Esophagus (tissue), 2 donors: ENCODE data around the gene AVPI1. TPM values are rescaled to one million over a fixed set of nuclear protein-coding genes. Genes with fewer than 3 reads are reported as not detected.

Source experiments
- H3K27ac ChIP-seq, 2 donors: one replicate each; pipeline ENCODE4 v1.5.1; 2013; ENCODE audit warnings: low read depth in 2 of 2, mild to moderate bottlenecking in 2 of 2, inconsistent platforms in 1 of 2, low read length in 1 of 2, moderate library complexity in 1 of 2
- H3K27me3 ChIP-seq, 2 donors: one replicate each; pipeline ENCODE4 v1.6.1; 2013; ENCODE audit warnings: low read length in 2 of 2, control low read depth in 1 of 2, mild to moderate bottlenecking in 1 of 2; ENCODE audit not compliant: insufficient read depth in 2 of 2, control insufficient read depth in 1 of 2
- H3K36me3 ChIP-seq, 2 donors: one replicate each; pipeline ENCODE4 v1.6.1; 2013; ENCODE audit warnings: low read length in 1 of 2; ENCODE audit not compliant: control insufficient read depth in 2 of 2, insufficient read depth in 2 of 2
- H3K4me1 ChIP-seq, 2 donors: one replicate each; pipeline ENCODE4 v1.6.1; 2013; ENCODE audit warnings: low read length in 1 of 2; ENCODE audit not compliant: control insufficient read depth in 2 of 2, insufficient read depth in 2 of 2
- H3K4me3 ChIP-seq, 2 donors: one replicate each; pipeline ENCODE4 v1.5.1; 2013; ENCODE audit warnings: low read length in 2 of 2, mild to moderate bottlenecking in 2 of 2, low read depth in 1 of 2, moderate library complexity in 1 of 2
- H3K9me3 ChIP-seq, 2 donors: one replicate each; pipeline ENCODE4 v1.6.1; 2013; ENCODE audit warnings: mild to moderate bottlenecking in 2 of 2, low read depth in 1 of 2, low read length in 1 of 2, moderate library complexity in 1 of 2; ENCODE audit not compliant: control insufficient read depth in 2 of 2, insufficient read depth in 1 of 2
- WGBS, 2 donors: extraction: QIAGEN DNeasy Blood & Tissue Kit; methylation state at CpG; one replicate each; pipeline ENCODE4 v1.1.7; 2013; 5-methylcytosine and 5-hydroxymethylcytosine counted together
- polyA plus RNA-seq, 2 donors: library from polyadenylated mRNA; stranded (reverse); fragments of 200-250 nt; gene quantifications; one replicate each; pipeline ENCODE4 v1.2.3, GENCODE V29; 2013
- donor health status: healthy with polysubstance abuse.
- donor health status: Bipolar disorder and iron deficiency.

Gene AVPI1
- polyA plus RNA-seq, 2 donors: 9.8 to 15.3 TPM

DNA sequence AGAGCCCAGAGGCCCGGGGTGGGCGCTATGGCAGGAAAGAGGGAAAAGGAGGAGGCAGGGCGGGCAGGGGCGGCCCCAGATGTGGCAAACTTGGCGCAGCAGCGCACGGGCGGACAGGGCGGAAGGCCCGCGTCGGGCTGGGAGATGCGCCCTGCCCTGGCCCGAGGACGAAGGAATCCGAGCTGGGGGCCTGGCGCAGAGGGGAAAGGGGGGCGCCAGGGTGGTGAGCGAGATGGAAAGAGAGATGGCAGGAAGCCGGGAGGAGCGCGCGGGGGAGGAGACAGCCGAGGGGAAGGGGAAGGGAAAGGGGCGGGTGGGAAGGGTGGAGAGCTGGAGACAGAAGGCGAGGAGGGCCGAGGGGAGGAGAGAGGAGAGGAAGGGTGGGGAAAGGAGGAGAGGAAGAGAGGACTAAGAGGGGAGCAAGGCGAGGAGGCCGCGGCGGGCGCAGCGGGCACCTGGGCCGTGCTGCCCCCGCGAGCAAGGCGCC is 26.3 kb upstream of the AVPI1 start, which contains the start of gene MARVELD1:
Gene MARVELD1, plus strand, starts transcription at position 392 of the 487 bp plus-strand sequence. CDS start 147 bp downstream, outside the sequence.
- Histone ChIP-seq H3K27ac (peak within 1 kb of the TSS; percentile 94 to 98), H3K9me3 (no peaks in the 10 kb centered on the region), H3K4me1 (peaks cover 2 to 14% of the 10 kb centered on the region in 2 donors), H3K36me3 (no peaks in the 10 kb centered on the region), H3K27me3 (no peaks in the 10 kb centered on the region), H3K4me3 (peak within 1 kb of the TSS; percentile 52 to 62)
- WGBS, 2 donors: 2 to 3% methylated on average over 24 to 37 of the region's 37 CpGs

DNA sequence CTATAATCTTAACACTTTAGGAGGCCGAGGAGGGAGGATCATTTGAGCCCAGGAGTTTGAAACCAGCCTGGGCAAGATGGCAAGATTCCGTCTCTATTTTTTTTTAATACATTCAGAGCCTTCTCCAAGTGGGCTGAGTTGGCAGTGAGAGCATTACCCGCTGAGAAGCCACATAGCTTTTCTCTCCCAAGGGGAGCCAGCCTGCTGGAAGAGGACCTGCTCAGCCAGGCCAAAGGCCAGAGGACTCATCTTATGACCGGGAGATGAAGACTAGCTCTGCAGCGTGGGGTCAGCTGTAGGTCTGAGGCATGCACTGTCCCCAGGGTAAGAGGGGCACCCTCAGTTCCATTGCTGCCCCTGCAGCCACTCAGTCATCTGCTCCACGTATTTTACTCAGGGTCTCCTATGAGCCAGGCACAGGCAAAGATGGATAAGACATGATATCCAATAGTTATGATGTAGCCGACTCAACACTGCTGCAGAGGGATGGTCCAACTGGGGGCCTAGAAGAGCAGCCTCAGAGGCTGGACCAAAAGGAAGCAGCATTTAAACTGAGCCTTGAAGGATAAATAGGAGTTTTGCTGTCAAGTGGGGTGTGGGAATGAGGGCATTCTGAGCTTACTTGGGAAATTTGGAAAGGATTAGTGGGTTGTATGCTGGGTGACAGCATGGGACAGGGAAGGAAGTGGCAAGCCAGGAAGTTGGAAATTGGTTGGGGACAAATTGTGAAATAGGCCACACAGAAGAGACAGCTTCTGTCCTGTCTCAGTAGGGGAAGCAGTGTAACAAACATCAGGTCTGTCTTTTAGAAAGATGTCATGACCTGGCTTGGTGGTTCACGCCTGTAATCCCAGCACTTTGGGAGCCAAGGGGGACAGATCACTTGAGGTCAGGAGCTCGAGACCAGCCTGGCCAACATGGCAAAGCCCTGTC is 24.9 kb upstream of the AVPI1 start:
- Histone ChIP-seq H3K27me3 (no peaks in the 10 kb centered on the region), H3K27ac (peak overlapping the region; percentile 27 to 94), H3K4me3 (no peak overlapping the region), H3K4me1 (peaks cover 0 to 6% of the 10 kb centered on the region in 2 donors), H3K9me3 (no peaks in the 10 kb centered on the region), H3K36me3 (no peaks in the 10 kb centered on the region)
- 81 to 83% methylated on average over 9 of the region's 9 CpGs for WGBS, 2 donors

DNA sequence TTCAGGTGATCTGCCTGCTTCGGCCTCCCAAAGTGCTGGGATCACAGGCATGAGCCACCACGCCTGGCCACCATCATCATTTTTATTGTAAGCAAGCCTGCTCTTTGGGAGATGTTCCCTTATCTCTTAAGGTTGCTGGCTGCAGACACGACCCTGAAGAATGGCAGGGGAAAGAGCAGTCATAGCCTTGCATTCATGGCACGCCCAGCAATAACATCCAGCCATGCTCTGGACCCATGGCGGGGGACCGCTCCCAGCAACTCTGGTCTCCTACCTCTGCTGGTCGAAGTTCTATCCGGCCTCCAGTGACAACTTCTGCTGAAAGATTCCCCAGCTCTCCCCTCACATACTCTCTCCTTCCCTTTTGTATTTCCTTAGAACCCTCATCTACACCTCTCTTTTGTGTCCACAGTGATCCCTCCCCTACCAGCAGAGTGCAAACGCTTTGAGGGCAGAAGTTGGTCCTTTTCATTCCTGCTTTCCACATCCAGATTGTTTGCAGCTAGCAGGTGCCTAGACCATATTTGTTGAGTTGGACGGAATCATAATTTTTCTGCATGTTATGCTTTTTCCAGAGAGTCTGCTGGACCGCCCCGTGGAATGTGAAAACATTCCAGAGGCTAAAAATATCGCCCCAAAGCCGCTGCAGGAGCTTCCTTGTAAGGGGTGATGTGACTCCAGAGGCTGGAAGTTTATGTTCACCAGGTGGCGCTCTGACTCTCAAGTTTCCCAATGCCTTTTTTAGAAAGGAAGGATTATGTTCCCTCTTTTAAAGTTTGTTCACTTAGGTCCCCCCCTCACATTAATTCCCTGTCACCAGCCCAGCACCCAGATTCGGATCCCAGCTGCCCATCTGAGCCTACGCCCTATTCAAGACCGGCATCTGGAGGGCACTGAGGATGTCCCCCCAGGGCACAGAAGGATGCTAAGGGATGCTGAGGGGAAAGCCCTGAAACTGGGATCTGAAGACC is 22.2 kb upstream of the AVPI1 start:
- Histone ChIP-seq H3K27me3 (no peaks in the 10 kb centered on the region), H3K4me3 (no peak overlapping the region), H3K9me3 (no peaks in the 10 kb centered on the region), H3K27ac (peak overlapping the region; percentile 63 to 70), H3K4me1 (peaks cover 0 to 2% of the 10 kb centered on the region in 2 donors), H3K36me3 (no peaks in the 10 kb centered on the region)
- 35 to 37% methylated on average over 18 of the region's 18 CpGs for WGBS, 2 donors

DNA sequence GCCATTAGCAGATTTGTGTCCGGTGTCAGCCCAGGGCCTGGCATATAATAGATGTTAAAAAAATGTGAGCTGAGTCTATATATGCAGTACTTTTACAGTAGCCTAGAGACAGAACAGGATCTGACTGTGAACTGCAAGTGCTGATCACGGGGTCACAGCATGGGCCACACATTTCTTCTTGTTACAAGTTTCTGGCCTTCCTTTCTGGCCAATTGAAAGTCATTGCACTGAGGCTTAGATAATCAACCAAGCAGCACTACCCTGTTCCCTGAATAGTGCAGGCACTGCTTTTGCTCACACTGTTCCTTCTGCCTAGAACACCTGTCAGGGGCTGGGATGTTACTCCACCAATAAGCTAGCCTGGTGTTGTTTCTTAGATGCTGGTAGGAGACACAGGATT is 21.1 kb upstream of the AVPI1 start:
- Histone ChIP-seq H3K4me3 (no peak overlapping the region), H3K36me3 (no peaks in the 10 kb centered on the region), H3K4me1 (no peaks in the 10 kb centered on the region), H3K27ac (peak overlapping the region in 1 of 2 donors; percentile 29), H3K27me3 (no peaks in the 10 kb centered on the region), H3K9me3 (no peaks in the 10 kb centered on the region)
- WGBS, 2 donors: 71 to 79% methylated on average over 2 of the region's 2 CpGs

DNA sequence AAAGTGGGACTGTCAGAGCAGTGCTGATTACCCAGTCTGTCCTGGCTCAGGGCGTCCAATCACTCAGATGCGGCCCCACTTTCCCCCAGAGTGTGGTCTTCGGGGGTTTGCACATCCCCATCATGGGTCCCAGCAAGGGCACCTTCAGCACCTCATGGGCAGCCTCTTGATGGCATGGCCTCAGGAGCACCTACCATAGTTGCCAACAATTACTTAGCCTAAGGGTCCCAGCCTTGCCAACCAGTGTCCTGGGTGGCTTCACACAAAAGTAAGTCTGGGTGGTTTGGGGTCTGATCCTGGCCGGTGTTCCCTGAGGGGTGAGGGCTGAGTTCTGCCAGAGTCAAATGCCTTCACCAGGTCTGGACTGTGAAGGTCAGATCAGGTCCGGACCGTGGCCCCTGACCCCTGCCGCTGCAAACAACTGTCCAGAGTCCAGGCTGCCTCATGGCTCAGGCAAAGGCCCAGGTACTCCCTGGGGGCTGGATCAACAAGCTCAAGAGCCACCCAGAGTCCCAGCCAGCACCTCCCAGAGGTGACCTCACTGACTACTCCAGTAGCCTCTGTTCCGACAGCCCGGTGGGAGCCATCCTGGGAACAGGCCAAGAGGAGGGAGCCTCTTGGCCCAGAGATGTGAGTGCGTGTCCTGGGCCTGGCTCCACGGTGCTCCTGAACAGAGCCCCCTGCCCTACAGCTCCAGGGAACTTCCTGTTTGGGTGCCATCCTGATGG is 20.3 kb upstream of the AVPI1 start:
- H3K36me3 ChIP-seq: no peaks in the 10 kb centered on the region
- 81% methylated on average over 11 of the region's 11 CpGs for WGBS, 2 donors
- no peaks in the 10 kb centered on the region for H3K27me3 ChIP-seq
- H3K4me3 ChIP-seq: no peak overlapping the region
- H3K4me1 ChIP-seq: no peaks in the 10 kb centered on the region
- no peaks in the 10 kb centered on the region for H3K9me3 ChIP-seq
- H3K27ac ChIP-seq: peak overlapping the region in 1 of 2 donors; percentile 43

DNA sequence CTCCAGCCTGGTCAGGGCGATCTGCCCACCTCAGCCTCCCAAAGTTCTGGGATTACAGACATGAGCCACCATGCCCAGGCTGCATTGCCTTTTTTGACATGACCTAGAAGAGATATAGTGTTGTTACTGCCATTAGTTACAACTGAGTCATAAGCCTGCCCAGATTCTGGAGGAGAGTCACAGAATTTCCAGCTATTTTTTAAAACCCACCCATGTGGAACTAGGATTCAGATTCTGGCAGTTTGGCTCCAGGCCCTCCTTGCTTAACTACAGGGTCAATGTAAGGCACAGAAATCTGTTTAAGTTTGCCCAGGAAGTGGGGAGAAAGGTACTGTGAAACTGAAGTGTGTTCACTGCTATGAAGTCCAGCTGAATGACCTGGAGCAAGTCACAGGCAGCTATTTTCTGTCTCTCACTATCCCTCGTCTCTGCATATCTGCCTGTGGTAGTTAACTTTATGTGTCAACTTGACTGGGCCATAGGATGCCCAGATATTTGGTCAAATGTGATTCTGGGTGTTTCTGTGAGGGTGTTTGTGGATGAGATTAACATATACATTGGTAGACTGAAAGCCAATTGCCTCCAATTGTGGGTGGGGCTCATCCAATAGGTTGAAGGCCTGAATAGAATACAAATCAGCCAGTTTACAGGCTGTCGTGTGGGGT is 18.1 kb upstream of the AVPI1 start:
- no peak overlapping the region for H3K27ac ChIP-seq
- H3K36me3 ChIP-seq: no peaks in the 10 kb centered on the region
- no peak overlapping the region for H3K4me3 ChIP-seq
- peaks cover 0 to 3% of the 10 kb centered on the region in 2 donors for H3K4me1 ChIP-seq
- WGBS, 2 donors: 91 to 92% methylated on average over 3 of the region's 3 CpGs
- H3K27me3 ChIP-seq: no peaks in the 10 kb centered on the region
- no peaks in the 10 kb centered on the region for H3K9me3 ChIP-seq

DNA sequence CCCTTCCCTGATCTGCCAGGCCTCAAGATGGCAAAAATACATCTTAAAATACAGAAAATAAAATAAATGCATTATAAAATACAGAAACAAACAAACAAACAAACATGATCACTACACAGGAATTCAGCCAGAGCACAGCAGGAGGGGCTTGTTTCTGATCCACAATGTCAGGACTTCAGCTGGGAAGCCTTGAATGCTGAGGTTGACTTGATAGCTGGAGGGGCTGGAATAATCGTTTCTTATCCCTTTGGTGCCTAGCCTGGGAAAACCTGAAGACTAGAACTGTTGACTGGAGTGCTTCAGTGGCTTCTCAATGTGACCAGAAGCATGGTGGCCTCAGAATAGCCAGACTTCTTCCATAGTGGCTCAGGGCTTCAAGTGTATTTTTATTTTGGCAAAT is 17.3 kb upstream of the AVPI1 start:
- no peaks in the 10 kb centered on the region for H3K9me3 ChIP-seq
- peaks cover 0 to 3% of the 10 kb centered on the region in 2 donors for H3K4me1 ChIP-seq
- no peaks in the 10 kb centered on the region for H3K27me3 ChIP-seq
- WGBS, 2 donors: 63 to 65% methylated on average over 1 of the region's 1 CpG
- no peak overlapping the region for H3K27ac ChIP-seq
- no peaks in the 10 kb centered on the region for H3K36me3 ChIP-seq
- no peak overlapping the region for H3K4me3 ChIP-seq

DNA sequence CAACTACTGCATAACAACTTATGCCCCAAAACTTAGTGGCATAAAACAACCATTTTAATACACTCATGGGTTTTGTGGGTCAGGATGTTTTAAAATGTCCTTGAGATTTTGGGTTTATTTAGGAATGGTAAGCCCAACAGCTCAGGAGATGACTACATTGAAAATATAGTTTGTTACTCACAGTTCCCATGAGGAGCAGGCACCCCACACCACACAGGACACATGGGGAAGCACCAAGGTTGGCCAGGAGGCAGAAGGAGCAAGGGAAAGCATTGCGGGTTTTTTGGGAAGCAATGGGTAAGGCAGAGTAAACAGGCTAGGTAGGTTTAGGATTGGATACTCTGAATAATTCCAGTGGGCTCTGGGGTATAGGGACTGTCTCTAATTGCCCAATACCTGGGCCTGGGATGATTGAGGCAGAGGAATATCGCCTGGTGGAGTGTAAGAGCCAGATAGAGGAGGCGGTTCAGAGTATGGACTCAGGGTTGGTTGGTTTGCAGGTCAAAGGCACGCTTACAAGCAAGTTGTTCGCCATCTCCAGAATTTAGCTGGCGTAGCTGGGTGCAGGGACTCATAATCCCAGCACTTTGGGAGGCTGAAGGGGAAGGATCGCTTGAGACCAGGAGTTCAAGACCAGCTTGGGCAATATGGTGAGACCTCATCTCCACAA is 16.5 kb upstream of the AVPI1 start:
- Histone ChIP-seq H3K27ac (no peak overlapping the region), H3K9me3 (no peaks in the 10 kb centered on the region), H3K36me3 (no peaks in the 10 kb centered on the region), H3K4me3 (no peak overlapping the region), H3K4me1 (peaks cover 0 to 3% of the 10 kb centered on the region in 2 donors), H3K27me3 (no peaks in the 10 kb centered on the region)
- WGBS, 2 donors: 91 to 94% methylated on average over 7 of the region's 7 CpGs
